RKO (cell line): ENCODE measurements around the gene TIMM44.
"Not testable (repeated sequence)": the region's sequence is repeated elsewhere in the genome, so short reads cannot be mapped to it uniquely, and the experiment has no call there.

ENCODE experiments used
- DNase-seq: peaks from one replicate; pipeline ENCODE4 v3.0.0-alpha.2; 2016; ENCODE audit warnings: low spot score

Gene TIMM44

DNA sequence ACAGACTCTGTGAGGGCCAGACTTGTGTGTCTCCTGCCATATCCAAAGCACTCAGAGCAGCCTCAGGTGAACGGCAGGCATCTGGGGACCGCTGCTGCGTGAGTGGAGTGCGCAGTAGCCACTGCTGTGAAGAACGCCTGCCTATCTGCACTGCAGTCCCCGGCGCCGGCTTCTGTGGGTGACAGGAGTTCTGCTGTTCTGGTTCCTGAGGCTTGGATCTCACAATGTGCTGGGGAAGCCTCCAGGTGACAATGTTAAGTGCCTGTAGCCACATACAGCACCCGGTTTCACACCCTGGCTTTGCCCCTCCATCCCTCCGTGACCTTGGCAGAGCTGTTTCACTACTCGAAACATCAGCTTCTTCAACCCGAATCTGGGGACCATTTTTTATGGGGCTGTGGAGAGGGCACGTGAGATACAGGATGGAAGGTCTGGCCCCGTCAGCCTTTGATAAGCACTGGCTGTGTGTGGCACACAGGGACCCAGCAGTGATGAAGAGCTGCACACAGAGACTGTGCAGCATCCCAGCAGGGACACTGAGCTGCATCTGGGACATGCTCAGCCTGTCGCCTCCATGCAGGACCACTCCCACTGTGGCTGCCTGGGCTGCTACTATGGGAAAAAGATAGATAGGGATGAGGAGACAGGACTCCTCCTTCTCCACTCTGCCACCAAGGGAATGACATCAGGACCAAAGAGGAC lies 33.7 kb upstream of the TIMM44 start:
- no peak for DNase-seq

DNA sequence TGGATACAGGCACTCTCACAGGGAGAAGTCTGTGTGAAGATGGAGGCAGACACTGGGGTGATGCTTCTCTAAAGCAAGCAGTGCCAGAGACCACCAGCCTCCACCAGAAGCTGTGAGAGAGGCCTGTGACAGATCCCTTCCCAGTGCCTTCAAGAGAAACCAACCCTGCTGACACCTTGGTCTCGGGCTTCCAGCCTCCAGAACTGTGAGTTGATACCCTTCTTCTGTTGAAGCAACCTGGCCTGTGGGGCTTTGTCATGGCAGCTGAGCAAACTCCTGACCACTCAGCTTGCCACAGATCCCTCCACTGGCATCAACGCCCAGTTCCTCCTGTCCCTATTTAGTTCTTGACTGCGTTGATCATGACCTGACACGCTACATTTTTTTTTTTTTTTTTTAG lies 33.0 kb upstream of the TIMM44 start:
- no peak for DNase-seq

DNA sequence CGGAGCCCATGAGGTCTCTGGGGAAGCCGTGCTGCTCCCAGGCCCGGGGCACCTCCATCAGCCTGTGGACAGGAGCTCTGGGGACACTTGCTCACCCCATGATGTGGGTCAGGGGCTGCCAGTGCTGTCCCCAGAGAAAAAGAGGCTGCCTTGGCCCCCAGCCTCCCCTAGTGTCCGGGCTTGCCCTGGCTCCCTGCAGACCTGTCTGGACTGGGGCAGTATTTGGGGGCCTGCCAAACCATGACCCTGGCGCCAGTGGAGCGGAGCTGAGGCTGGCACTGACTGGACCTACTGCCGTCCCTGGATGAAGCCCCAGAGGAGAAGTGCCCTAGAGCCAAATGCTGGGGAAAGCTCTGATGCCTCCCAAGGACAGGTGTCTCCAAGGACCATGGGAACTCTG lies 31.6 kb upstream of the TIMM44 start:
- no peak for DNase-seq

- DNase-seq: no peak
Observed at GRCh38 chr19:7973883-7974282, 30.4 kb upstream of the TIMM44 start.

GRCh38 chr19:7971553-7972520 lies 28.4 kb upstream of the TIMM44 start:
- DNase-seq: no peak

- no peak for DNase-seq
Observed at GRCh38 chr19:7970716-7971448, 27.4 kb upstream of the TIMM44 start.

DNA sequence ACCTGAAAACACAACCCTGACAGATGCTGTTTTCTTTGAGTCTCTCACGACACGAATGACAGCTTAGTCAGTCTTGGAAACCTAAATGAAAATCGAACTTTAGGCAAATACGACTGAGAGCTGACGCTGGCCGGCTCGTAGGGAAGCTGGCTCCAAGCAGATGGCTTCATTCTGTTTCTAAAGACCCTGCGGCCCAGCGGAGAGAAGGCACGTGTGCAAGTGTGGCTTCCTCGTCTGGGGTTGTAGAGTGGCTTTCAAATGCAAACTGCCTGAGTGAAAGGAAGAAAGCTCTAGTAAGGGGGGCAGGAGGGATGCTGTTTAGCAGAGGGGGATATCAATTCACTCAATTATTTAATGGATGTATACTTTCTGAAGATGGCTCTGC lies 26.1 kb upstream of the TIMM44 start:
- no peak for DNase-seq

DNA sequence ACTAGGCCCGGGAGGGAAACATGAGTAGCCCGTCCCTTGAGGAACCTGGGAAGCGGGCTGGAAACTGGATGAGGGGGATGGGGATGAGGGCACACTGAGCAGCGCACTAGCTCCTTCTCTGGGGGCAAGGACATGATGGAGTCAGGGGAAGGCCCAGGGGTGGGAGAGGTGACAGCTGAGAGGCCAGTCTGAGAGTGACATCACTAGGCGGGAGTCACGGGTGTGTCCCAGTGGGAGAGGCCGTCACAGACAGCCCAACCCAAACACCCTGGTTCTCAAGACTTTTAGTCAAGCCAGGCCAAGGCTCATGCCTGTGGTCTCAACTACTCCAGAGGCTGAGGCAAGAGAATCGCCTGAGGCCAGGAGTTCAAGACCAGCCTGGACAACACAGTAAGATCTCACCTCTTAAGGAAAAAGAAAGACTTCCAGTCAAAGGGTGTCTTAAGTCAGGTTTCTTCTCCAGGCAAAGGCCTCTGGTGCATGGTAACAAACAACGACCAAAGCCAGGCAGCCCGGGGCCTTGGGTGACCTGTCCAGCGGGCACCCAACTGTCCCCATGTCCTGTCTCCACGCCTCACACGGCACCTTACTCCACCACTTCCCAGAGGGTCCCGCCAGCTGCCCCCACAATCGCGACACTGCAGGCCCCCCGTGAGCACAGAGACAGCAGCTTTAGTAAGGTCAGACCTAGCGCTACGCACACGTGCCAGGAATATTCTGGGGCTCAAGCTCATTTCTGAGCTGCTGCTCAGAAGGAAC lies 25.5 kb upstream of the TIMM44 start:
- DNase-seq: no peak

GRCh38 chr19:7968008-7968795 lies 24.7 kb upstream of the TIMM44 start:
- no peak for DNase-seq

- no peak for DNase-seq
Observed at GRCh38 chr19:7965921-7966665, 22.6 kb upstream of the TIMM44 start.

- no peak for DNase-seq
Observed at GRCh38 chr19:7965259-7965841, 21.9 kb upstream of the TIMM44 start.

GRCh38 chr19:7963566-7963965 lies 20.1 kb upstream of the TIMM44 start:
- no peak for DNase-seq

- no peak for DNase-seq
Observed at GRCh38 chr19:7962644-7963268, 19.3 kb upstream of the TIMM44 start.

DNA sequence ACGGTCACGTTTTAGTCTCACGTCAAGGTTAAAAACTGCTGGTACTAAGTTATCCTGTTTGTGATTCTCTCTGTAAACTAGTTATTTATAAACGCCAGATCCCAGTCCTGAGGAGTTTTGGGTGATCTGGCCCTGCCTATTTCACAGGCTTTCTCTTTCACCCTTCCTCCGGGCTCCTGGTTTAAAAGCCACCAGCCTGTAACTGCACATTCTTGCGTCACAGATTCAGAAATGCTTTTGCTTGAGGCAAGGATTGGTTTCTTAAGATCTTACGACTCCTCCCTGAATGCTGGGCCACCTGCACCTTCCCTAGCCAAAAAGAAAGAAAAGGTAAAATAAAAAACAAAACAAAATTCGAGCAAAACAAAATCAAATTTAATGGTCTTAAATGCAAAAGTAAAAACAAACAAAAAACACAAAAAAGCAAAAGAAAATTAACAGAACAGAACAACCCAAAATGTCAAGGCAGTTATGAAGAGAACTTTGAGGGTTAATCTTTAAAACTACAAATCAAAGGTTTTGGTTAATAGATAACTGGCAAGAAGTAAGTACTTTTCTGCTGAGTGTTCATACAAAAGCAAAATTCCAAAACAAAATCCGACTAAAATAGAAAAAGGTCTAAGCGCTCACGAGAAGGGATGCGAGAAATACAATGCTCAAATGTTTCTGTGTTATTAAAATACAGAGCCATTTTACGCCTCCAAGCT lies 18.6 kb upstream of the TIMM44 start:
- no peak for DNase-seq

- DNase-seq: not testable (repeated sequence)
Observed at GRCh38 chr19:7961082-7961481, 17.6 kb upstream of the TIMM44 start.

GRCh38 chr19:7959211-7959610 lies 15.7 kb upstream of the TIMM44 start:
- no peak for DNase-seq

GRCh38 chr19:7955696-7956095 lies 12.2 kb upstream of the TIMM44 start:
- no peak for DNase-seq

DNA sequence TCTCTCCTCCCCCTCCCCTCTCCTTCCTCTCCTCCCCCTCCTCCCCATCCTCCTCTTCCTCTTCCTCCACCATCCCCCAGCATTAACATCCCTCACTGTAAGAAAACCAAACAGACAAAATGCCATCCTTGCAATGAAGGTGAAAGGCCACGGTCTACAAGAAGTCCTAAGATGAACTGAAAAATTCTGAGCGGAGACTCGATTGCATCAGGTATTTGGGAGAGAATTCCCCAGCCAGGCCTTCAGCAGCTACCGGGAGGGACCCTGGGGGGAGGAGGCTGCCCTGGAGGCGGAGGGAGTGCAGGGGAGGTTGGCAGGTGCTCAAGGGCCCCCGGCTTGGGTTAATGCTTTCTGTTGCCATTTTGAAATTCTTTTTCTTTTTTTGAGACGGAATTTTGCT lies 10.1 kb upstream of the TIMM44 start:
- no peak for DNase-seq

- no peak for DNase-seq
Observed at GRCh38 chr19:7953060-7953459, 9.6 kb upstream of the TIMM44 start.
